Right ventricle myocardium inferior (tissue), 1 donor: ENCODE measurements around the gene EDNRB. TPM values are rescaled to one million over a fixed set of nuclear protein-coding genes. Genes with fewer than 3 reads are reported as not detected.
A peak's percentile ranks its signal among the peaks of the same experiment; 100 is the strongest.
"Not testable (repeated sequence)": the region's sequence is repeated elsewhere in the genome, so short reads cannot be mapped to it uniquely, and the experiment has no call there.

Experiments
- ATAC-seq: fragments of 200-7000 bp; cut with Tn5 transposase; one replicate; pipeline ENCODE4 v1.9.1; 2020; ENCODE audit warnings: mild to moderate bottlenecking, moderate library complexity
- DNase-seq: peaks from one replicate; pipeline ENCODE4 v3.0.0; 2021; ENCODE audit errors: missing footprints
- intact Hi-C: fragments of 100-400 bp; cut with DNase I; formaldehyde crosslinking; loops from one replicate; pipeline ENCODE4 v1.11.0; 2022
- total RNA-seq: library from RNA; stranded (reverse); fragmentation: NEBNext Ultra II Directional; extraction: Animal tissue kit (Norgen Biotek cat#: 25700); gene quantifications from one replicate; pipeline ENCODE4 v1.2.1, GENCODE V29; 2021
- donor health status: DM: no; HTN: yes; CAD: no; lungs with severe emphysema.

EDNRB gene
- total RNA-seq, 1 donor from 2014 or later = 20.2 TPM

- intact Hi-C loops = no loop called here
- DNase-seq (no peak), ATAC-seq (peak; percentile 62)
These were observed 58.1 kb downstream of the EDNRB start for GRCh38 chr13:77860507-77860981.

- DNase-seq (no peak), ATAC-seq (peak; percentile 87)
- intact Hi-C loops = no loop called here
These were observed 59.2 kb downstream of the EDNRB start for GRCh38 chr13:77859450-77859849.

- intact Hi-C loops = no loop called here
- ATAC-seq (no peak), DNase-seq (no peak)
These were observed 61.0 kb downstream of the EDNRB start for GRCh38 chr13:77857531-77858209.

- ATAC-seq (no peak), DNase-seq (no peak)
- intact Hi-C loops = no loop called here
These were observed 64.9 kb downstream of the EDNRB start for GRCh38 chr13:77853703-77854102.

- intact Hi-C loops, DNase-seq, ATAC-seq: not testable (repeated sequence)
These were observed 70.6 kb downstream of the EDNRB start for GRCh38 chr13:77848050-77848449.

GRCh38 chr13:77846173-77846572 lies 72.5 kb downstream of the EDNRB start:
- intact Hi-C loops = no loop called here
- ATAC-seq (no peak), DNase-seq (no peak)

Other genes with a start within 250 kb of the EDNRB start
- 4.6 TPM for gene SLAIN1, start 221.1 kb downstream of the EDNRB start, total RNA-seq